Measurements from ENCODE around the gene NEGR1. TPM values are rescaled to one million over a fixed set of nuclear protein-coding genes. Genes with fewer than 3 reads are reported as not detected.

The NEGR1 gene
- total and polyA plus RNA-seq, 9 donors, result 4.7 to 15.1 (median 9.1) TPM

DNA sequence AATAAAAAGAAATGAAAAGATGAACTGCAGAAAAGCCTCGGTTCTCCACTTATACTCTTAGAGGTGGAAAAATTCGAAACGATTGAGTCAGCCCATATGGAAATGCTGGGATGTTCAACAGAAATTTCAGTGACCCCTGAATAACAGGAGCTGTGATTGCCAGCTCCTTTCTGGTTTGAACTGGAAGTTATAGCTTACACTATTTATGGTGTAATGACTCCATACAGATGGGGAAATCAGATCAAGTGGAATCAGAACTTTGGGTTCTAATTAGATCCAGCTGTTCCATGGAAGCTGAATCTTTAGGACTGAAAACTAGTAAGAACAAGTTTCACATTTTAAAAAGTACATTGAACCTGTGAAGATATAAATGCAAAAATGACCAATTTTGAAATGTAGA, 632.2 kb downstream of the NEGR1 start:
- WGBS, 3 donors, result 71 to 88% (median 88%) methylated on average over 3 of the region's 3 CpGs
- H3K9me3 ChIP-seq, result no peaks in the 10 kb centered on the region
- TF ChIP-seq POLR2A (IDR thresholded peaks at IDR 0.05), result no peak
- TF ChIP-seq, protein P1, sequence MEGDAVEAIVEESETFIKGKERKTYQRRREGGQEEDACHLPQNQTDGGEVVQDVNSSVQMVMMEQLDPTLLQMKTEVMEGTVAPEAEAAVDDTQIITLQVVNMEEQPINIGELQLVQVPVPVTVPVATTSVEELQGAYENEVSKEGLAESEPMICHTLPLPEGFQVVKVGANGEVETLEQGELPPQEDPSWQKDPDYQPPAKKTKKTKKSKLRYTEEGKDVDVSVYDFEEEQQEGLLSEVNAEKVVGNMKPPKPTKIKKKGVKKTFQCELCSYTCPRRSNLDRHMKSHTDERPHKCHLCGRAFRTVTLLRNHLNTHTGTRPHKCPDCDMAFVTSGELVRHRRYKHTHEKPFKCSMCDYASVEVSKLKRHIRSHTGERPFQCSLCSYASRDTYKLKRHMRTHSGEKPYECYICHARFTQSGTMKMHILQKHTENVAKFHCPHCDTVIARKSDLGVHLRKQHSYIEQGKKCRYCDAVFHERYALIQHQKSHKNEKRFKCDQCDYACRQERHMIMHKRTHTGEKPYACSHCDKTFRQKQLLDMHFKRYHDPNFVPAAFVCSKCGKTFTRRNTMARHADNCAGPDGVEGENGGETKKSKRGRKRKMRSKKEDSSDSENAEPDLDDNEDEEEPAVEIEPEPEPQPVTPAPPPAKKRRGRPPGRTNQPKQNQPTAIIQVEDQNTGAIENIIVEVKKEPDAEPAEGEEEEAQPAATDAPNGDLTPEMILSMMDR (IDR thresholded peaks at IDR 0.05), result no peak
- no peak for TF ChIP-seq EP300 (IDR thresholded peaks at IDR 0.05)
- H3K27me3 ChIP-seq, result no peaks in the 10 kb centered on the region
- H3K27ac ChIP-seq, result no peak overlapping the region
- no peak overlapping the region for H3K4me3 ChIP-seq
- no peaks in the 10 kb centered on the region for H3K36me3 ChIP-seq
- intact Hi-C loops (cut with DNase I), result no loop called here
- no peak for DNase-seq
- H3K4me1 ChIP-seq (ENCODE audit: insufficient read depth), result no peaks in the 10 kb centered on the region

DNA sequence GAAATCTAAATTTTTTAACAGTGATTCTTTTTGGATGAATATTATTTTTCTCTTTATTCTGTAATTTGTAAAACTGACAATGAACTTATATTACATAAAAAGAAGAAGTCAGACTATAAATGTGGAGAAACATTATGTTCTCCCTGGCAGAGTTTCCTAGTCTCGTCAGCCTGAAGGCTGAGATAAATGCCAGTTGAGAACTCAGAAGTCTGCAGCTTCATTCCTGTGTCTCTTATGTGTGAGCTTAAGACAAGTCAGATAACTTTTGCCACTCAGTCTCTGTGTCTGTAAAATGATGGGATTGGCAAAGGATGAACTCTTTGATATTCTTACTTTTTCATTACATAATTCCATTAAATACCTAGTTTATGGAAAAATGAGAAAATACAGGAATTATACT, 632.7 kb downstream of the NEGR1 start:
- intact Hi-C loops (cut with DNase I), result no loop called here
- TF ChIP-seq POLR2A (IDR thresholded peaks at IDR 0.05) (no peak), EP300 (IDR thresholded peaks at IDR 0.05) (no peak)
- TF ChIP-seq, protein P1 (IDR thresholded peaks at IDR 0.05), result no peak

DNA sequence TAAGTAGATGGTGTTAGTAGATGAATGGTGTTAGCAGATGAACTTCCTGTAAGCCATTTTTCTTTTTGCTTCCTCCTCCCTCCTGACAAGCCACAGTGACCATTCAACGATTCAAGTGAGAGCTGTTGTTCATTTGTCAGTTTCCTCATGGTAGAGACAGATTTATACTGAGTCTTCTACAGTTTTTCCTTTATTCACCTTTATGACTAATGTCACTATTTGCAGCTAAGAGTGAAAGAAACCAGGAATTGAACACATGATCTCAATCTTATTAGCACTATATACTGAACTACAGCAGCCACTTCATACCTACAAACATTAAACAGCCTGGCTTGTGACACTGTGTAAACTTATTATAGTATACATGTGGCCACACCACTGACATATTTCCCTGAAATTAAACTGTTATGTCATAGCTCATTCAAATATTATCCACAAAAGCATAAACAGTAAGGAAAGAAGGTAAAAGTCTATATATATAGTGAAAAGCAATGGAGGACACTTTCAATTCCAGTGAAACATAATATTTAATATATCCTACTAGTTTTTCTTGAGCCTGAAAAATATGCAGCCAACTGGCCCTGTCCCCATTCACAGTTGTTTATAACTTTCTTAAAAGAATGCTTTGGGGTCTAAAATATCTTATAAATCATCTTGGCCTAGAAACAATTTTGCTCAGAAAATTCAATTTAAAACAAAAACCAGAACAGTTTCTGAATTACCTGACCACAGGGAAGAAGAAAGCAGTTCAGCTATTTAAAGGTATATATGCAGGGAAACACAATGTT, 634.6 kb downstream of the NEGR1 start:
- Histone ChIP-seq H3K27ac (no peak overlapping the region), H3K36me3 (no peaks in the 10 kb centered on the region), H3K27me3 (no peaks in the 10 kb centered on the region), H3K4me3 (no peak overlapping the region), H3K9me3 (no peaks in the 10 kb centered on the region), H3K4me1 (ENCODE audit: insufficient read depth) (no peaks in the 10 kb centered on the region)
- intact Hi-C loops (cut with DNase I), result no loop called here
- no peak for DNase-seq
- TF ChIP-seq, protein P1 (IDR thresholded peaks at IDR 0.05), result no peak
- TF ChIP-seq POLR2A (IDR thresholded peaks at IDR 0.05) (no peak), EP300 (IDR thresholded peaks at IDR 0.05) (no peak)
- WGBS, 3 donors, result 73 to 85% (median 74%) methylated on average over 1 of the region's 1 CpG

More for the DNA sequence above, 632.7 kb downstream of the NEGR1 start:
- Histone ChIP-seq H3K27ac (no peak overlapping the region), H3K9me3 (no peaks in the 10 kb centered on the region), H3K4me3 (no peak overlapping the region), H3K27me3 (no peaks in the 10 kb centered on the region), H3K4me1 (ENCODE audit: insufficient read depth) (no peaks in the 10 kb centered on the region), H3K36me3 (no peaks in the 10 kb centered on the region)
- no peak for DNase-seq
- WGBS, 3 donors, result 24 to 35% (median 29%) methylated on average over 1 of the region's 1 CpG

- TF ChIP-seq, protein P1 (IDR thresholded peaks at IDR 0.05), result no peak
- no peak for TF ChIP-seq EP300 (IDR thresholded peaks at IDR 0.05)
- TF ChIP-seq POLR2A (IDR thresholded peaks at IDR 0.05), result no peak
These were observed 637.3 kb downstream of the NEGR1 start for GRCh38 chr1:71645015-71645414.

More at GRCh38 chr1:71645015-71645414, 637.3 kb downstream of the NEGR1 start:
- Histone ChIP-seq H3K4me3 (no peak overlapping the region), H3K36me3 (no peaks in the 10 kb centered on the region), H3K4me1 (ENCODE audit: insufficient read depth) (no peaks in the 10 kb centered on the region), H3K9me3 (no peaks in the 10 kb centered on the region), H3K27me3 (no peaks in the 10 kb centered on the region), H3K27ac (no peak overlapping the region)
- DNase-seq, result no peak
- intact Hi-C loops (cut with DNase I), result no loop called here
- 89 to 95% (median 91%) methylated on average over 2 of the region's 2 CpGs for whole genome bisulfite sequencing, 3 donors

Measured in ovary (tissue), 9 donors.